IPS-18a (cell line): ENCODE results near the gene SLC9A8.
"Not testable (repeated sequence)": the region's sequence is repeated elsewhere in the genome, so short reads cannot be mapped to it uniquely, and the experiment has no call there.

Source experiments
- H3K27ac ChIP-seq: one replicate; pipeline ENCODE4 v1.5.1; 2013; ENCODE audit warnings: low read length
- H3K27me3 ChIP-seq: one replicate; pipeline ENCODE4 v1.6.1; 2013; ENCODE audit warnings: mild to moderate bottlenecking, low read length; ENCODE audit not compliant: control insufficient read depth, insufficient read depth
- H3K36me3 ChIP-seq: one replicate; pipeline ENCODE4 v1.6.1; 2013; ENCODE audit warnings: low read depth, low read length; ENCODE audit not compliant: control insufficient read depth
- H3K4me1 ChIP-seq: one replicate; pipeline ENCODE4 v1.6.1; 2013; ENCODE audit warnings: low read depth, low read length; ENCODE audit not compliant: control insufficient read depth
- H3K4me3 ChIP-seq: one replicate; pipeline ENCODE4 v1.5.1; 2013; ENCODE audit warnings: low read length
- H3K9ac ChIP-seq: one replicate; pipeline ENCODE4 v1.6.1; 2013; ENCODE audit warnings: mild to moderate bottlenecking, low read length, moderate library complexity
- H3K9me3 ChIP-seq: one replicate; pipeline ENCODE4 v1.6.1; 2013; ENCODE audit warnings: low read depth, low read length; ENCODE audit not compliant: control insufficient read depth

The SLC9A8 gene

DNA sequence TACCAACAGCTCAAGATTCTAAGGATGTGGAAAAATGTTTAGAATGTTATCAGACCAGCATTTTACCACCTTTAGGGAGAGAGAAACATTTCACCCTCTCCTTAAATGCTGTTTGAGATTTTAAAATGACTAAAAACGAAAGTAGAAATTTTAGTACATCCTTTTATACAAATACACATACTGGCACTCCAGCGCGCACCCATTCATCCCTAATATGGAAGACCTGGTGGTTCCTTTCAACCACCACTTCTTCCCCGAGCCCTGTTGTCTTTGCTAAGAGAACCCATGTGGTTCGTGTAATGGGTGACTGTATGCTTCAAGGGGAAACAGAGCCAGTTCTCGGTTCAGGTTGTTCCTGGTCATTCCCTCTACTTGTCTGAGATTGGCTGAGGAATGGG lies 81.4 kb downstream of the SLC9A8 start:
- Histone ChIP-seq H3K36me3 (no peaks in the 10 kb centered on the region), H3K4me3 (no peak overlapping the region), H3K9me3 (no peaks in the 10 kb centered on the region), H3K27me3 (no peaks in the 10 kb centered on the region), H3K9ac (no peak overlapping the region), H3K4me1 (no peaks in the 10 kb centered on the region), H3K27ac (no peak overlapping the region)

DNA sequence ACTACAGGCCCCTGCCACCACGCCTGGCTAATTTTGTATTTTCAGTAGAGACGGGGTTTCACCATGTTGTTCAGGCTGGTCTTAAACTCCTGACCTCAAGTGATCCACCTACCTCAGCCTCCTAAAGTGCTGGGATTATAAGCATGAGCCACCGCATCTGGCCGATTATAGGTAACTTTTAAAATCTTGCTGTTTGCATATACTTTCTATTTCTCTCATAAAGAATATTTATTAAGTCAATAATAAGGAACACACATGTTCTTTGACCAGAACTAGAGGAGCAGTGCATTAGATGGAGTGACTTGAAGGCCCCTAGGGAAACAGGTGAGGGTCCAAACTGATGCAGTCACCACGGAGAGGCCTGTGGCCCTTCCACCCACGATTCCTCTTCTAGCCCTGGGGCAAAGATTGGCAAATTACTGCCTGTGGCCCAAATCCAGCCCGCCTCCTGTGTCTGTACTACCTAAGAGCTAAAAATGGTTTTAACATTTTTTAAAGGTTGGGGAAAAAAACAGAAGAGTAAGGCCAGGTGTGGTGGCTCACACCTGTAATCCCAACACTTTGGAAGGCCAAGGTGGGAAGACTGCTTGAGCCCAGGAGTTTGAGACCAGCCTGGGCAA lies 83.0 kb downstream of the SLC9A8 start:
- H3K27me3 ChIP-seq, H3K9me3 ChIP-seq, H3K9ac ChIP-seq, H3K36me3 ChIP-seq, H3K4me1 ChIP-seq, H3K27ac ChIP-seq, H3K4me3 ChIP-seq: not testable (repeated sequence)

DNA sequence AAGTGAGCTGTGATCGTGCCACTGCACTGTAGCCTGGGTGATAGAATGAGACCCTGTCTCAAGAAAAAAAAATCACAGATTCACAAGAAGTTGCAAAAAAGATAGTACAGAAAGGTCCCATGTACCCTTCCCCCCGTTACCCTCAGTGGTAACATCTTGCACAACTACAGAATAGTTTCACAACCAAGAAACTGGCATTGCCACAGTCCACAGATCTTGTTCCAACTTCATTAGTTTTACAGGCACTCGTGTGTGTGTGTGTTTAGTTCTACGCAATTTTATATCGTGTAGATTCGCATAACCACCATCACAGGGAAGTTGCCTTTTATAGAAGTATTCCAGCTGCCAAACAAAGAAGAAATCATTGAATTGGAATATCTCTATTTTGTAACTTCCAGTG lies 83.6 kb downstream of the SLC9A8 start:
- H3K4me3 ChIP-seq, result no peak overlapping the region
- H3K4me1 ChIP-seq, result no peaks in the 10 kb centered on the region
- no peak overlapping the region for H3K27ac ChIP-seq
- no peaks in the 10 kb centered on the region for H3K36me3 ChIP-seq
- no peaks in the 10 kb centered on the region for H3K27me3 ChIP-seq
- no peaks in the 10 kb centered on the region for H3K9me3 ChIP-seq
- no peak overlapping the region for H3K9ac ChIP-seq

DNA sequence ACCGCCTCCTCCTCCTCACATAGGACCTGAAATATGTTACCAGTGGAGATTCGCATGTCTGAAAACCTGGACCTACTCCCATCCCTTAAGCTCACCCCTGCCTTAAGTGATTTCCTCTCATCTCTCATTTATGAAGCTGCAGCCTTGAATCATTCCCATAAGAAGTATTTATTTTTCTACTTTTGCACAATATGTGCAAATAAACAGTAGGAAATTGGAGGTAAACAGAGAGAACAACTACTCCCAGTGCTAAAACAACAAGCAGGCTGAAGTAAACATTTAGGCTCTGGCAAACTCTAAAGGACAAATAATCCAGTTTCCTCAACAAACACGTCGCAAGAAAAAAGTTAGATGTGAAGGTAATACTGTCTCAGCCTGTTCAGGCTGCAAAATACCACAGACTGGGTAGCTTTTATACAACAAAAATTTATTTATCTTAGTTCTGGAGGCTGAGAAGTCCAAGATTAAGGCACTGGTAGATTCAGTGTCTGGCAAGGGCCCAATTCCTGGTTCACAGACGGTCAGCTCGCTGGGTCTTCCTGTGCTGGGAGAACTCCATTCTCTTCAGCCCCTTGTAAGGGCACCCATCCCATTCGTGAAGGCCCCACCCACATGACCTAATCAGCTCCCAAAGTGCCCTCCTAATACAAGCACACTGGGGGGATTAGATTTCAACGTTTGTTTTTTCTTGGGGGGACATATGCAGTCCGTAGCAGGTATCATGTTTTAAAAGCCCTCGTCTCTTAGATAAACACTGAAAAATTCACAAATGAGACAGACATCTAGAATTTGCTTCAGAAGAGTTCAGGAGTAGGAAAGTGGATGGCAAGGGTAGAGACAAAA lies 87.1 kb downstream of the SLC9A8 start:
- Histone ChIP-seq H3K27ac (no peak overlapping the region), H3K27me3 (no peaks in the 10 kb centered on the region), H3K36me3 (peaks cover under 1% of the 10 kb centered on the region), H3K9ac (no peak overlapping the region), H3K9me3 (no peaks in the 10 kb centered on the region), H3K4me1 (no peaks in the 10 kb centered on the region), H3K4me3 (no peak overlapping the region)

DNA sequence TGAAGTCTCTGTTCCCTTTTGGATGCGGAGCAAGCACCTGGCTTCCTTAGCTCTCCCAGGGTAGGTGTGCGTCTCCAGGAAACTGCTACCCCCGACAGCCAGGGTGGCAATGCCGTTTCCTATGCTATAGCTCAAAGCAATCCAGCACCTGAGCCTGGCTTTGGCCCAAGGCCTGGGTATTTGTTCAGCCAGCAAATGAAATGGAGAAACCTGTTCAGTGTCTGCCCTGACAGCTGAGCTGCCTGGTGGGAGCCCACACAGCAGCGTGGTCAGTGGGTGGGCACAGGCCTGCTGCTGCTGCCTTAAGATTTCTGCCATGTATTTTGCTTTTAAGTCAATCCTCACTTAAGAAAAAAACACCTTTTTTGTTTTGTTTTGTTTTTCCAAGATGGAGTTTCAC lies 89.0 kb downstream of the SLC9A8 start:
- Histone ChIP-seq H3K36me3 (peaks cover 14% of the 10 kb centered on the region), H3K4me1 (no peaks in the 10 kb centered on the region), H3K27ac (no peak overlapping the region), H3K27me3 (no peaks in the 10 kb centered on the region), H3K9me3 (no peaks in the 10 kb centered on the region), H3K4me3 (no peak overlapping the region), H3K9ac (no peak overlapping the region)

DNA sequence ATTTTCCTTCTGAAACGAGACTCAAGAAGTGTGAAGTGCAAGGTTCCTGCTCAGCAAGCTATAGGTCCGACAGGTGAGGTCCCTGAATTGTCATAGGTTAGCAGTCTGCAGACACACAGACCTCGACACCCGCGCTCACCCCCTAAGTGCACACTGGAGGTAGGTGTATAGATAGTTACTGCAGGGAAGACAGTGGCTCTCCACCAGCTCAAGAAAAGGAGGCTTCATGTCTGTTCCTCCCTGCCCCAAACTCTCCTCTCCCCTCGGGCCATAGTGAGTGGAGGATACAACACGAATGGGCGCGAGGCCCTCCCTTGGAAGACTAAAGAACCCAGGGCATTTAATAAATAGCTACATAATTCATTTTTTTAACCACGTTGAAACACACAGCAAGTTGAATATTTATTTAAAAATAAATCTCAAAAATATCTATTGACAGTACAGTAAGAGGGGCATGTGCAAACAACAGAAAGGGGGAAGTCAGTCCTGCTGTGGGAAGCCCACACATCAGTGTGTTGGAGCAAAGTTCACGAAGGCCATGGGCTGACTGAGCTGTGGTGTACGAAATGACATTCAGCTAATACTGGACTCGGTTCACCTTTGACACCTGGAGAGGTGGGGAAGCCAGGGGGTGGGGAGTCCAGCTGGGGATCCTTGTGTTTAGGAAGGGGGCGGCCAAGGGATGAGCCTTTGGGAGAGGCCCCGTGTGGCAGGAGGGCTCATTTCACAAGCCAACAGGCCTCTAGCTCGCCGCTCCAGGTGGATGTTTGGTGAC lies 92.0 kb downstream of the SLC9A8 start:
- peaks cover 26% of the 10 kb centered on the region for H3K36me3 ChIP-seq
- H3K9me3 ChIP-seq, result no peaks in the 10 kb centered on the region
- H3K4me3 ChIP-seq, result no peak overlapping the region
- H3K9ac ChIP-seq, result no peak overlapping the region
- no peaks in the 10 kb centered on the region for H3K27me3 ChIP-seq
- no peak overlapping the region for H3K27ac ChIP-seq
- H3K4me1 ChIP-seq, result no peaks in the 10 kb centered on the region

DNA sequence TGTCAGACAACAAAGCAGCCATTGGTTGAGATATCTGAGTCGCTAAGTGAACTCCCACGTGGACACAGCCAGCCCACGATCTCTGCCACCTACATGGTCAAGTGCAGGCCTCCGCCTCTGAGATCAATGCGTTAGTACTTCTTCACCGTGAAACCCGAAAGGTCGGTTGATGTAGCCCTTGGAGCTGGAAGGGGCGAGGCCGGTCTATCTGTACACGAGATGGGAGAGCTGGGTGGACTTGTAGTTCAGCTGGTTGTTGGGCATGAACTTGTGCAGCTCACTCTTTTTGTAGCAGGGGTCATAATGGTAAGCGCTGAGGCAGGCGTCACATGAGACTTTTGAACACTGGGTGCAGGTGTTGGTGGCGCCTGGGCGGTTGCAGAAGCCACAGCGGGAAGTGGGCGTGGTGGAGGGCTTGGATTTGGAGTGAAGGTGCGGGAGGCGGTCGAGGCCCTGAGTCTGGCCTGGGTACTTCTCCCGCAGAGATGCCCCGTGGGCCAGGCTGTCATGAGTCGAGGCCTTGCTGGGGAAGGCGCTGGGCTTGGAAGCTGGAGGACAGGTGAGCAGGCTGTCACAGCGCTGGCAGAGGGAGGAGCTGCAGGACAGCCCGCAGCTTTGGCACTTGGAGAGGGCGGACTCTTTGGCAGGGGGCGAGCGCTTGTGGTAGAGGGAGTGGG lies 92.9 kb downstream of the SLC9A8 start:
- Histone ChIP-seq H3K36me3 (peaks cover 26% of the 10 kb centered on the region), H3K9me3 (no peaks in the 10 kb centered on the region), H3K9ac (no peak overlapping the region), H3K4me3 (no peak overlapping the region), H3K4me1 (no peaks in the 10 kb centered on the region), H3K27me3 (no peaks in the 10 kb centered on the region), H3K27ac (no peak overlapping the region)

DNA sequence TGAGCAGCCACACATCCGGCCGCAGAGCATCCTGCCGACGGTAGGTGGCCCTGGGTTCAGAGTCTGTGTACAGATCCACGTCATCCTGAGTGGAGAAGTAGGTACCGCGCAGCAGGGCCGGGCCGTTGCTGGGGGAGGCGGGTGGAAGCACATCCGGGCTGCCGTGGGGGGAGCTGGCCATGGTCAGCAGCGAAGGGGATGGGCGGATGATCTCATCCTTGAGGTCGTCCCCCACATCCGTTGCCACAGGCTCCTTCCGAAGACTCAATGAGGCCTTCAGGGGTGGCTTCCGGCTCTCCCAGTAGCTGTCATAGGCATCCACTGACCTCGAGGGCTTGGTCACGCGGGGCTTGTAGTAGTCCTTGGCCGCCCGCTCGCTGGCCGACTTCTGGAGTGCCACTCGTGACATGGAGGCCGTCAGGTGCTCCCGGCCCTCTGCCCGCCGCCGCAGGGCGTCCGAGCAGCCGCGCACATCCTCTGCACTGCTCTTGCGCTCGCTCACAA lies 93.5 kb downstream of the SLC9A8 start:
- no peak overlapping the region for H3K27ac ChIP-seq
- no peaks in the 10 kb centered on the region for H3K9me3 ChIP-seq
- H3K4me1 ChIP-seq, result no peaks in the 10 kb centered on the region
- H3K27me3 ChIP-seq, result no peaks in the 10 kb centered on the region
- H3K4me3 ChIP-seq, result no peak overlapping the region
- H3K9ac ChIP-seq, result no peak overlapping the region
- H3K36me3 ChIP-seq, result peaks cover 26% of the 10 kb centered on the region

DNA sequence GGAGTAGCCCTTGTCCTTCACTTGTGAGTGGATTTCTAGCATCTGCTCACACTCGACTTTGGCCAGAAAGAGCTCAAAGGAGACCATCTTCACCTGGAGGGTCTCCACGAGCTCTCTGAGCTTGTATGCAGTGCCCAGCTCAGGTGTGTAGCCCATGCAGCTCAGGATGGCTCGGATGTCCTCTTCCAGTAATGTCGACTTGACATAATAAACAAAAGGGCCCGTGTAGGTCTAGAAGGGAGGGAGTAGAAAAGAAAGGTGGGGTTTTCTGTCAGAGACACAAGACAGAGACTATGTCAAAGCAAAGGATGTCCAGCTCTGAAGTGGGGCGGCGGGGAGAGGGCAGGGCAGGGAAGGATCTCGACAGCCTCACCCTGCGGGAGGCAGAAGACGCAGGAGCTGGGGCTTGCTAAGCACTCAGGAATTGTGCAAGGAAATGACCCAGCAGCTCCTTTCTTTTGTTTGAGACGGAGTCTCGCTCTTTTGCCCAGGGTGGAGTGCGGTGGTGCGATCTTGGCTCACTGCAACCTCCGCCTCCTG lies 94.1 kb downstream of the SLC9A8 start:
- H3K9me3 ChIP-seq, result no peaks in the 10 kb centered on the region
- peaks cover 26% of the 10 kb centered on the region for H3K36me3 ChIP-seq
- H3K9ac ChIP-seq, result no peak overlapping the region
- H3K27ac ChIP-seq, result no peak overlapping the region
- no peak overlapping the region for H3K4me3 ChIP-seq
- H3K27me3 ChIP-seq, result no peaks in the 10 kb centered on the region
- no peaks in the 10 kb centered on the region for H3K4me1 ChIP-seq

DNA sequence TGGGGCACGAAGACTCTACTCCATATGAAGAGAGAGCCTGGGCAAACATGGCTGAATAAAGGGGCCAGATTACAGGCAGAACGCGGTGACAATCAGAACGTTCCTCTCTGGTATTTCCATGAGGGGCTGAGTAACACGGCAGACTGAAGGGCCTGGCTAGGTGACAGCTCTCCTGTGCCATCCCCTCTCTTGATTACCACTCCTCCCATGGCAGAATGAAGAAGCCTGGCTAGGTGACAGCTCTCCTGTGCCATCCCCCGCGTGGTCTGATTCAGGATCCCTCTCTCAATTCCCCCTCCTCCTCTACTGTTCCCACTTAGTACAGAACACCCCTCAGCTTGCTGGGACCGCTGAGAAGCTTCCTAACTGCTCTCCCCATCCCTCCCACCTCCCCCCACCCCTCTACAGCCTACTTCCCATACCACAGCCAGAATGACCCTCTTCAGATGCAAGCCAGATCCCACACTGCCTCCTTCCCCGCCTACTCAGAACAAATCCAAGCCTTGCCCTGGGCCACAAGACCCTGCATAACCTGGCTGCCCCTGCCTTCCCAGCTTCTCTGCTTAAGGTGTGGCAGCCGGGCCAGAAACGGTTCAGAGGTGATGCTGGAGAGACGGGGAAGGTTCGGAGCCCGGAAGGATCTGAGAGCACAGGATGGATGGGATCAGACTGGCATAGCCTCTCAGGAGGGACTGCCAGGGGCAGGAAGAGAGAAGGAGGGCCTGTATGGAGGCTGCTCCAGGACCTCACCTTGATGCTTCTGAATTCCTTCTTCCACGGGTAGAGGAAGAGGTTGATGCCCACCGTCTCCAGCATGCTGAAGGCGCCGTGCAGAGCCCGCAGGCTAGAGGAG lies 95.0 kb downstream of the SLC9A8 start:
- Histone ChIP-seq H3K27ac (no peak overlapping the region), H3K4me1 (no peaks in the 10 kb centered on the region), H3K4me3 (no peak overlapping the region), H3K9me3 (no peaks in the 10 kb centered on the region), H3K36me3 (peaks cover 26% of the 10 kb centered on the region), H3K27me3 (no peaks in the 10 kb centered on the region), H3K9ac (no peak overlapping the region)
